HG03135 (cell line): Measurements from ENCODE around the gene FLT4.
"Not testable (repeated sequence)": the region's sequence is repeated elsewhere in the genome, so short reads cannot be mapped to it uniquely, and the experiment has no call there.

Experiments used
- ATAC-seq: cut with Tn5 transposase; IDR thresholded peaks from one replicate; pipeline ENCODE4 v1.9.1; 2021; ENCODE audit warnings: mild to moderate bottlenecking, moderate library complexity; ENCODE audit not compliant: unreplicated experiment

Gene FLT4

GRCh38 chr5:180670586-180671359 is 21.4 kb upstream of the FLT4 start:
- no peak for ATAC-seq

DNA sequence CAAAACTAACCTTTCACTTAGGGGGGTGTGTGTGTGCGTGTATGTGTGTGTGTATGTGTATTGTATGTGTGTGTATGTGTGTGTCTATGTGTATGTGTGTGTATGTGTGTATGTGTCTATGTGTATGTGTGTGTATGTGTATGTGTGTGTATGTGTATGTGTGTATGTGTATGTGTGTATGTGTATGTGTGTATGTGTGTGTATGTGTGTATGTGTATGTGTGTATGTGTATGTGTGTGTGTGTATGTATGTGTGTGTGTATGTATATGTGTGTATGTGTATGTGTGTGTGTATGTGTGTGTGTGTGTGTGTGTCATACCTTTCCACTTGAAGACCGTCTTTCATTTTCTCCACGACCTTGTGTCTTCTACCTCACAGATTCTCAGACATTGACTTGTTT is 20.8 kb upstream of the FLT4 start:
- no peak for ATAC-seq

GRCh38 chr5:180669661-180670060 is 20.3 kb upstream of the FLT4 start:
- no peak for ATAC-seq

- ATAC-seq: no peak
Measured at GRCh38 chr5:180668835-180669596, 19.6 kb upstream of the FLT4 start.

DNA sequence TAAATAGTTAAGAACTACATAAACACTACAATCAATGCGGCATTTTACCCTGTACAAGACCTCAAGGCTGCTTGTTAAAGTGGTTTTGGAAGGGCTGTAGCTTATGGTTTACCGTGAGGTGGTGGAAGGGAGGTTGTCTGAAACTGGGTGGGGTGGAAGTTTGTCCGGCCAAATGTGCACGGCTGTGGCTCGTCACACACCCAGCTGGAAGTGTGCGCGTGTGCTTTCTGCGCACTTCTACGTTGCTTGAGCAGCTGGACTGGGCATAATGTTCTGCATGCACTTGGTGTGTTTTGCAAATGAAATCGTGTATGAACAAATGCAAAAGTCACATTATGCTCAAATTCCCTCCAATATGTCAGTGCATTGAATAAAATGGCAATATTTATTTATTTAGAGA is 17.4 kb upstream of the FLT4 start:
- no peak for ATAC-seq

DNA sequence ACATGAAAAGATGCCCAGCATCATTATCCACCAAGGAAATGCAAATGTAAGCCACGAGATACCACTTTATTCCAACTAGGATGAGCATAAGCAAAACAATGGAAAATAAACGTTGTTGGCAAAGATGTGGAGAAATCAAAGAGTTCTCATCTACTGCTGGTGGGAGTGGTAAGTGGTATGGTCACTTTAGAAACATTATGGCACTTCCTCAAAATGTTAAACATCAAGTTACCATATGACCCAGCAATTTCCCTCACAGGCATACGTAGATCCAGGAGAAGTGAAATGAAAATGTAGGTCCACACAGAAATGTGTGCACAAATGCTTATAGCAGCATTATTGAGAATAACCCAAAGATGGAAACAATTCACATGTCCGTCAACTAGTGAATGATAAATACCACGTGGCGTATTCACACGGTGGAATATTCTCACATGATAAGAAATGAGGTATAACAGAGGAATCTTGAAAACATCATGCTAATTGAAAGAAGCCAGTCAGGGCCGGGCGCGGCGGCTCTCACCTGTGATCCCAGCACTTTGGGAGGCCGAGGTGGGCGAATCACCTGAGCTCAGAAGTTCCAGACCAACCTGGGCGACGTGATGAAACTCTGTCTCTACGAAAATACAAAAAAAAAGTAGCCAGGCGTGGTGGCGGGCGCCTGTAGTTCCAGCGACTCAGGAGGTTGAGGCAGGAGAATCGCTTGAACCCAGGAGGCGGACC is 16.4 kb upstream of the FLT4 start:
- no peak for ATAC-seq

- ATAC-seq: no peak
Measured at GRCh38 chr5:180658774-180659564, 9.6 kb upstream of the FLT4 start.

GRCh38 chr5:180655243-180655642 is 5.8 kb upstream of the FLT4 start:
- ATAC-seq: not testable (repeated sequence)

DNA sequence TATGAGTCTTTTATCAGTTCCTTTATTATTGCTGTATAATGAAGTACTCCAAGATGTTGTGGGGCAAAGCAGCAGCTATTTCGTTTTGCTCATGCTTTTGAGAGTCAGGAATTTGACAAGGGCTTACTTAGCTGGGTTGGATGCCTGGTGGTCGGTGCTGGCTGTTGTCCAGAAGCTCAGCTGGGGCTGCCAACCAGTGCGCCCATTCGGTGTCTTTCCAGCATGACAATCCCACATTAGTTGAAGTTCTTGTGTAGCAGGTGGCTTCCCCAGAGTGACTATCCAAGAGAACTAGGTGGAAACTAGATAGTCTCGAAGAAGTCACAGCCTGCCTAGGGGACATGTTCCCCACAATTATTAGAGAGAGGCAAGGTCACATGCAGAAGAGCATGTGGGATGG is 3.4 kb upstream of the FLT4 start:
- no peak for ATAC-seq

DNA sequence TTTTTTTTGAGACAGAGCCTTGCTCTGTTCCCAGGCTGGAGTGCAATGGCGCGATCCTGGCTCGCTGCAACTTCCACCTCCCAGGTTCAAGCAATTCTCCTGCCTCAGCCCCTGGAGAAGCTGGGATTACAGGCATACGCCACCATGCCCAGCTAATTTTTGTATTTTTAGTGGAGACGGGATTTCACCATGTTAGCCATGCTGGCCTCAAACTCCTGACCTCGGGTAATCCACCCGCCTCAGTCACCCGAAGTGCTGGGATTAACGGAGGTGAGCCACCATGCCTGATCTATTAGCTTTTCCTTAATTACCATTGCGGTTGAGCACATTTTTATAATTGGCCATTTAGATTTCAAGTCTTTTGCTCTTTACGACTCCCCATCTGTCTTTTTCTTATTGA is 2.9 kb upstream of the FLT4 start:
- ATAC-seq: no peak

GRCh38 chr5:180648658-180649296 is 623 bp downstream of the FLT4 start:
- no peak for ATAC-seq

DNA sequence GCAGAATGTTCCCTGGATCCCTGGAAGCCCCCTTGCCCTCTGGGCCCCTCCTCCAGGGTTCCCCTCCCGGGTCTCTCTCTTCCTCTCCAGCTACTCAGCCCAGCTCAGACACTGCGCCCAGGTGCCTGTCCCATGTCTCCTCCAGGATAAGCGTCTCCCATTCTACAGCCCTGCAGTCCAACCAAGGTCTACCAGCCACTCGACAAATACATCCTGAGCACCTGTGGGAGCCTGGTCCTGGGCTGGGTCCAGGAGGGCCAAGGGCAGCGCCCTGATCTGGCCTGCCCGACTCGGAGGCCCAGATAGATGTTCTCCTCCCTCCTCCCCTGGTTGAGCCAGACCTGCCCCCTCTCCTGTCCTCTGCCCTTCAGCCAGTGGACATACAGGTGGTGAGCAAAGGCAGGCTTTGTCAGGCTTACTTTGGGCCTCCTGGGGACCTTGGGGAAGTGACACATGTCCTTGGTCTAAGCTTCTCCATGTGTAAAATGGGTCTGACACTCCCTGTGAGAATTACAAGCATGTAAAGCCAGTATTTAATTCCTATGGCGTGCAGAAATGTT is 1.4 kb downstream of the FLT4 start:
- no peak for ATAC-seq

- no peak for ATAC-seq
Measured at GRCh38 chr5:180647465-180647864, 1.9 kb downstream of the FLT4 start.

DNA sequence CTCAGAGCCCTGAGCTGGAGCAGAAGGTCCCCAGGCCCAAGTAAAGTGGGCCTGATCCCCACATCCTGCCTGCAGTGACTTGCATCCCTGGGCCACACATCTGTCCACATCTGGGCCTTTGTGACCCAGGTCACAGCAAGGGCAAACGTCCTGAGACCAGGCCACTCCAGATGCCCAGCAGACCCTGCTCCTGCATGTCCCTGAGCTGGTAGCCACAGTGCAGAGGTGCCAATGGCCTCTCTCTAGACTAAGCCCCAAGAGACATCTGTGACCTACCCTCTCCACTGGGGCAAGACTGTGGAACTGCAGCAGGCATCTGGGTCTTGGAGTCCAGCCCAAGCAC is 2.5 kb downstream of the FLT4 start:
- no peak for ATAC-seq

DNA sequence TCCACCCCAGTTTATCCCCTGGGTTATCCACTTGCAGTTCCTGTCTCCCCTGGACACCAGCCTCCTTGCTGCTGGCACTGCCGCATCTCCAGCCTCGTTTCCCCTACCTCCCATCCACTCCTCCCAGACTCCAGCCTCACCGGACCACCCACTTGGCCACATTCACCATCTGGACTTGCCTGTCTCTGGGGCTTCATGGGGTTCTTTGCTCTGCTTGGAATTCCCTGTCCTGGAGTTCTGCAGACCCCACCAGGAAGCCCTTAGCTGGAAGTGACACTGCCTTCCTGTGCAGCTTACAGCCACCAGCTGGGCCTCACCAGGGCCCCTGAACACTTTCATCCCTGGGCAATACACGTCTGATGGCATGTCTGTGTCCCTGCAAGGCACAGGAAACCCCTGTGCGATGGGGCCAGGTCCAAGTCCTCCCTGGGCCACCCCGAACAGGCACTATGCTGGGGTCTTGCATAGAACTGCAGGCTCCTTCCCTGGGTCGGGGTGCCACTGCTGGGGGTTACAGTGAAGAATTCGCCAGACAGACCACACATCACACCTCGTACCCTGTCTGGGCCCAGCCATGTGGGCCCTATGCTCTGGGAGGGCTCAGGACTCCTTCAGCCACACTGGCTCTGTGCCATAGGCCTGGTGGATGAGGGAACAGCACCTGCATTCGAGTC is 3.0 kb downstream of the FLT4 start:
- ATAC-seq: no peak

- no peak for ATAC-seq
Measured at GRCh38 chr5:180645274-180646204, 3.9 kb downstream of the FLT4 start.

DNA sequence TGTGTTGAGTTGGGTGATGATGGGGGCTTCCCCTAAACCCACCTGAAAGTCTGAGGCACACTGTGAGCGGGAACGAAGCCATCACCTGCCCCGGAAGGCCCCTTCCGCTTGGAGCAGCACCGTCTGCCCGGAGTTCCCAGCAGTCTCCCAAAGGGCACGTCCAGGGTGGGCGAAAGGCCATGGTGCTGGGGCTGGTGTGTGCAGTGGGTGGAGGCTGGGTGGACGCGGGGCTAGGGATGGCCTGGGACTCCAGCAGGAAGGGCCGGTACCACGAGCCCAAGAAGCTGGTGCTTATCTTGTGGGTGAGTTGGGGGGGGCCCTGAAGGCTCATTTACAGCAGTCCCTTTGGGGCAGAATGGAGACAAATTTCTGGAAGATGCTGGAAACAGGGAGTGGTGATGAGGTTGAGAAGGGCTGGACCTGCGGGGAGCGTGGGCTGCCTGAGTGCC is 4.6 kb downstream of the FLT4 start:
- ATAC-seq: no peak

DNA sequence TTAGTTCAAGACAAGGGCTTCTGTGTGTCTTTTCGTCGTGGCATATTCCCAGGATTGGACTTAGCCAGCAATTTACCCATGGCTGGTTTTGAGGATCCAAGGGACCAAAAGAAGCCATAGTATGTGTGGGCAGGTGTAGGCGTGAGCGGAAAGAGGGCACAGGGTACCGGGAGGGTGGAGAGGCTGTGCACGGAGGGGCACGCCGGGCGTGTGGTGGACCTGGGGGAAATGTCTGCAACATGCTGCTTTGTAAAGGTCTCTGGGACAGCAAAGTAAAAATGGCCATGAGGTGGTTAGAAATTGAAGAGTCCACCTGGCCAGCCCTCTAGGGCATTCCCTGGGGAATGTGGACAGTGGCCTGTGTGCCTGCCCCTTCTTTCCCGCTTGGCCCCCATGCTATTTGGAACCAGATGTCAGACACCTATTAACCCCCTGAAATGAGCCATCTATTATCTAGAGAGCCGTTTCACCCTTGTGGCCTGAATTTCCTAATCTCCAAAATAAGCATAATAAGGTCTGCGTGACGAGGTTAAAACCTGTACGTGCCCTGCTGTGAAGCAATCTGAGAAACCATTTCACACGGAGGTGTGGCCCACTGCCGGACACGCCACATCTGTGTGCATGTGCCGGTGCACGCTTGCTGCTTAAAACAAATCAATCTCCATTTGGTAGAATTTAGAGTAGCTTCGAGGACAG is 5.1 kb downstream of the FLT4 start:
- ATAC-seq: no peak
